Measurements from ENCODE around the gene CRIP2.

GRCh38 chr14:105477660-105478397, 3.2 kb downstream of the CRIP2 start:
- TF ChIP-seq CTCF (IDR thresholded peaks at IDR 0.05; ENCODE audit: low read depth, low read length) (no peak), EZH2phosphoT487 (IDR thresholded peaks at IDR 0.05; ENCODE audit: low read depth) (no peak; the same call in none of the 2 replicates)

Measured in OCI-LY3 (cell line).